Prostate gland (tissue), 2 donors: Measurements from ENCODE around the gene PCYOX1L. TPM values are rescaled to one million over a fixed set of nuclear protein-coding genes. Genes with fewer than 3 reads are reported as not detected.

Source experiments
- DNase-seq: peaks from one replicate; pipeline ENCODE4 v3.0.0-alpha.2; 2019; ENCODE audit warnings: low spot score
- H3K27ac ChIP-seq, 2 donors: fragments of 200-600 bp; sonication (generic); 2 replicates each; pipeline ENCODE4 v1.5.1; 2017 to 2019
- H3K27me3 ChIP-seq: fragments of 200-600 bp; sonication (generic); replicated peaks from 2 replicates; pipeline ENCODE4 v1.5.1; 2019; ENCODE audit not compliant: insufficient read depth
- H3K36me3 ChIP-seq, 2 donors: fragments of 200-600 bp; sonication (generic); 1 replicate in 1 of 2; 2 replicates in 1 of 2; pipeline versions ENCODE4 v1.5.1 to v1.8.1; 2017 to 2019
- H3K4me1 ChIP-seq: fragments of 200-600 bp; sonication (generic); replicated peaks from 2 replicates; pipeline ENCODE4 v1.5.1; 2019
- H3K4me3 ChIP-seq, 2 donors: fragments of 200-600 bp; sonication (generic); 2 replicates each; pipeline ENCODE4 v1.5.1; 2017 to 2019
- H3K9me3 ChIP-seq: fragments of 200-600 bp; sonication (generic); 2 replicates; pipeline ENCODE4 v1.5.1; 2017
- CTCF ChIP-seq, 4 experiments: fragments of 200-600 bp in 2 of 4; fragments of 450-650 bp in 2 of 4; sonication (generic) in 2 of 4; IDR thresholded peaks; 1 replicate in 3 of 4; 2 replicates in 1 of 4; pipeline ENCODE4 v1.5.1; 2016 to 2019; ENCODE audit warnings: antibody characterized with exemption in 4 of 4, mild to moderate bottlenecking in 2 of 4, moderate library complexity in 2 of 4
- POLR2A ChIP-seq: fragments of 450-650 bp; IDR thresholded peaks from one replicate; pipeline ENCODE4 v1.6.1; 2016; ENCODE audit warnings: antibody characterized with exemption, mild to moderate bottlenecking
- POLR2AphosphoS5 ChIP-seq: sonication (generic); formaldehyde crosslinking; IDR thresholded peaks from one replicate; pipeline ENCODE4 v1.6.1; 2017; ENCODE audit warnings: antibody characterized with exemption
- WGBS: methylation state at CpG from one replicate; pipeline ENCODE4 v1.1.5; 2018; 5-methylcytosine and 5-hydroxymethylcytosine counted together
- intact Hi-C: fragments of 100-400 bp; cut with DNase I; formaldehyde crosslinking; loops from one replicate; pipeline ENCODE4 v1.14.2; 2022
- total RNA-seq, 2 donors: library from RNA; depleted of rRNA; stranded (reverse); fragments of >200 nt; gene quantifications; one replicate each; pipeline ENCODE4 v1.1.0, GENCODE V29; 2016

Gene PCYOX1L
- total RNA-seq, 2 donors from 2014 or later: 7.7 to 20.7 TPM

- TF ChIP-seq CTCF (IDR thresholded peaks at IDR 0.05): no peak
- TF ChIP-seq POLR2AphosphoS5: peak; percentile 3
- no peaks in the 10 kb centered on the region for H3K36me3 ChIP-seq
- no peaks in the 10 kb centered on the region for H3K9me3 ChIP-seq
- no peaks in the 10 kb centered on the region for H3K27me3 ChIP-seq
- no peak for DNase-seq
- H3K27ac ChIP-seq: peak overlapping the region; percentile 82 to 89
- WGBS: 59% methylated on average over 4 of the region's 4 CpGs
- intact Hi-C loops: loop anchor here (2.0 kb wide), 1 partner anchor 20 kb away; no protein-coding TSS in a partner anchor
- H3K4me3 ChIP-seq: peak overlapping the region; percentile 37 to 44
- H3K4me1 ChIP-seq: no peaks in the 10 kb centered on the region
Measured at GRCh38 chr5:149406979-149407306, 49.1 kb downstream of the PCYOX1L start.

GRCh38 chr5:149407323-149408251, 49.7 kb downstream of the PCYOX1L start:
- no peak for TF ChIP-seq POLR2A
- TF ChIP-seq CTCF (IDR thresholded peaks at IDR 0.05): no peak
- no peak for TF ChIP-seq POLR2AphosphoS5
- Histone ChIP-seq H3K27me3 (no peaks in the 10 kb centered on the region), H3K36me3 (no peaks in the 10 kb centered on the region), H3K4me1 (no peaks in the 10 kb centered on the region), H3K9me3 (no peaks in the 10 kb centered on the region), H3K4me3 (peak overlapping the region; percentile 37 to 44), H3K27ac (peak overlapping the region; percentile 82 to 89)
- DNase-seq: no peak
- intact Hi-C loops: loop anchor here (2.0 kb wide), 1 partner anchor 21 kb away; no protein-coding TSS in a partner anchor
- 46% methylated on average over 11 of the region's 11 CpGs for WGBS

- Histone ChIP-seq H3K4me3 (peak overlapping the region; percentile 37 to 44), H3K9me3 (no peaks in the 10 kb centered on the region), H3K4me1 (no peaks in the 10 kb centered on the region), H3K27me3 (no peaks in the 10 kb centered on the region), H3K27ac (peak overlapping the region; percentile 82 to 89), H3K36me3 (no peaks in the 10 kb centered on the region)
- intact Hi-C loops: no loop called here
- no peak for TF ChIP-seq CTCF (IDR thresholded peaks at IDR 0.05)
- TF ChIP-seq POLR2A: no peak
- no peak for TF ChIP-seq POLR2AphosphoS5
- WGBS: 76% methylated on average over 12 of the region's 12 CpGs
- no peak for DNase-seq
Measured at GRCh38 chr5:149408252-149409099, 50.6 kb downstream of the PCYOX1L start.

GRCh38 chr5:149409268-149409948, 51.6 kb downstream of the PCYOX1L start:
- peak overlapping the region; percentile 82 to 89 for H3K27ac ChIP-seq
- intact Hi-C loops: no loop called here
- TF ChIP-seq POLR2A: no peak
- no peak for TF ChIP-seq POLR2AphosphoS5
- TF ChIP-seq CTCF (IDR thresholded peaks at IDR 0.05): no peak
- H3K4me1 ChIP-seq: no peaks in the 10 kb centered on the region
- H3K4me3 ChIP-seq: peak overlapping the region; percentile 37 to 44
- WGBS: 41% methylated on average over 6 of the region's 6 CpGs
- no peaks in the 10 kb centered on the region for H3K27me3 ChIP-seq
- no peak for DNase-seq
- H3K36me3 ChIP-seq: no peaks in the 10 kb centered on the region
- no peaks in the 10 kb centered on the region for H3K9me3 ChIP-seq
